Germinal center (tissue), 1 donor: Measurements from ENCODE around the gene PHACTR2.
A peak's percentile ranks its signal among the peaks of the same experiment; 100 is the strongest.
"Not testable (repeated sequence)": the region's sequence is repeated elsewhere in the genome, so short reads cannot be mapped to it uniquely, and the experiment has no call there.

Source experiments
- DNase-seq: peaks from one replicate; pipeline ENCODE4 v3.0.0; 2012; ENCODE audit warnings: mixed read lengths, low spot score

Gene PHACTR2

GRCh38 chr6:143677891-143678791, at the start of gene PHACTR2:
Gene PHACTR2 (plus strand): TSS chr6:143677965. CDS start chr6:143678164, 199 bp downstream.
- DNase-seq: peak; percentile 23

- no peak for DNase-seq
Measured at GRCh38 chr6:143629104-143630080, 48.4 kb upstream of the PHACTR2 start.

- not testable (repeated sequence) for DNase-seq
Measured at GRCh38 chr6:143631196-143631595, 46.6 kb upstream of the PHACTR2 start.

DNA sequence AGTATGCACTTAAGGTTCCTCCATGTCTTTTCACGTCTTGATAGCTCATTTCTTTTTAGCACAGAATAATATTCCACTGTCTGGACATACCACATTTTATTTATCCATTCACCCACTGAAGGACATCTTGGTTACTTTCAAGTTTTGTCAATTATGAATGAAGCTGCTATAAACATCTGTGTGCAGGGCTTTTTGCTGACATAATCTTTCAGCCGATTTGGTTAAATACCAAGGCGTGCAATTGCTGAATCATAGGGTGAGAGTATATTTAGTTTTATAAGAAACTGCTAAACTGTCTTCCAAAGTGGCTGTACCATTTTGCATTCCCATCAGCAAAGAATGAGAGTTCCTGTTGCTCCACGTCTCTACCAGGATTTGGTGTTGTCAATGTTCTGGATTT, 44.9 kb upstream of the PHACTR2 start:
- DNase-seq: no peak

DNA sequence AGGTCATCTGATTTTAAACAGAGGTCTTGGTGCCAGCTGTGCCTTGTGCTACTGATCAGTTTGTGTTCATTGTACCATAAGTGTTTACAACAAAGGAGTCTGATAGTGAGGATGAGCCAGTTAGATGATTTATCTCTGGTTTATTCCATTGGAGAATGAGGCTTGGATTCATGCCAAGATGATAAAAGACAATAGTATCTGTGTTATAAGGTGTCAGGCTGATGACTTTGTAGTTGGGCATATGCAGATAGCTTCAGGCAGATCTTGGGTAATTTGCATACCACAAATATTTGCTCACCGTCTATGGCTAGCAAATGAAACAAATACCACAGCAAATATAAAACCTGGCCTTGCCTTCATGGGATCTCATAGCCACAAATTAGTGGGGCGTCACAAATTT, 43.3 kb upstream of the PHACTR2 start:
- no peak for DNase-seq

GRCh38 chr6:143637691-143638090, 40.1 kb upstream of the PHACTR2 start:
- no peak for DNase-seq

- DNase-seq: no peak
Measured at GRCh38 chr6:143642403-143642802, 35.4 kb upstream of the PHACTR2 start.

DNA sequence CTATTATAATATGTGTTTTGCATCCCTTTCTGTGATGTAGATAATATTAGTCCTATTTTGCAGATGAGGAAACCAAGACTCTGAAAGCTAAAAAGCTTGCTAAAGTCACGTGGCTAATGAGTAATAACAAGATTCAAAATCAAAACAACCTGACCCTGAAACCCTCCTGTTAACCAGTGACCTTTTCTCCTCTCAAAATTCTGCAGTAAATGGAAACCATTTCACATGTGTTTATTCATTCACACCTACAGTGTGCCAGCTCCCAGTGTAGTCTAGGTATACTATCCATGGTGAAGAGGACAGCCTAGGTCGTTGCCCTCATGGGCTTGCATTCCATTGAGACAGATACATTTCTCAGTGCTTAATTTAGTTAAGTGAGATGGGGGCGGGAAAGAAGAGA, 30.6 kb upstream of the PHACTR2 start:
- DNase-seq: no peak

DNA sequence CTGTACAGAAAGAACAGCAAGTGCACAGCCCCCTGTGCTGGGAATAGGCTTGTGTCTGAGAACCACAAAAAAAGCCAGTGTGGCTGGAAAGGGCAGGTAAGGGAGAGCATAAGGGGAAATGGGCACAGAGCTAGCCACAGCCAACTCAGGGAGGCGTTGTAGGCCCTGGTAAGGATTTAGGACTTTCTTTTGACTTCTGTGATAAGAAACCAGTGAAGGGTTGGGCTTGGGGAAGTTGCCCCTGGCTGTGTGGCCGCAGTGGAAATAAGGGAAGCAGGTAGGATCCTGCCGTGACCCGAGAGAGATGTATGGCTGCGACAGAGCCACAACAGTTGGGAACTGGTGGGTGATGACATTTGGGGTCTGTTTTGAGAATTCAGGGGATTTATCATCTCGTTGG, 30.0 kb upstream of the PHACTR2 start:
- no peak for DNase-seq

GRCh38 chr6:143649319-143649718, 28.4 kb upstream of the PHACTR2 start:
- DNase-seq: not testable (repeated sequence)

DNA sequence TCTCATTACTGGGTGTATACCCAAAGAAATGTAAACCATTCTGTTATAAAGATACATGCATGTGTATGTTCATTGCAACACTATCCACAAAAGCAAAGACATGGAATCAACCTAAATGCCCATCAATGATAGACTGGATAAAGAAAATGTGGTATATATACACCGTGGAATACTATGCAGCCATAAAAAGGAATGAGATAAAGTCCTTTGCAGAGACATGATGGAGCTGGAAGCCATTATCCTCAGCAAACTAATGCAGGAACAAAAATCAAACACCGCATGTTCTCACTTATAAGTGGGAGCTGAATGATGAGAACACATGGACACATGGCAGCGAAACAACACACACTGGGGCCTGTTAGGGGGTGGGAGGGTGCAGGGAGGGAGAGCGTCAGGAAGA, 26.4 kb upstream of the PHACTR2 start:
- not testable (repeated sequence) for DNase-seq

DNA sequence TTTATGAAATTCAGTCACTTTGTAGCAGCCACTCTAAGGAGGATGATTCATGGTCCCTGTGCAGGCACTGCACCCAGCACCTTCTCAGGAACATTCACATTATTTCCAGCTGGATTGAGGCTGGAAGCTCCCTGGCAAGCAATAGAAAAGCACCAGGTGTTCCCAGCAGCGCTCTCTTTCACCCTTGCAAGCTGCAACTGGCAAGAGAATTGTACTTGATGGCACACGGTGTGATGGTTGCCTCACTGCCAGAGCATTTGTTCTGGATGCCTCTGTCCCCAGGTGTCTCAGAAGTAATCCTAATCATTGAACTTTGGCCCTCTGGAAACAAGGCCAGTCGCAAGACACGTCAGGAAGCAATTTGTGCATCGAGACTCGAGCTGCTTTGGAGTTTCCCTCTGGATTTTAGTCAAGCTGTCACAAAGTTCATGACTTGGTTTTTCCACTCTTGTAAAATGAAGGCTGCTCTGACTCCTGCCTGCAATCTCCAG, 24.9 kb upstream of the PHACTR2 start:
- no peak for DNase-seq

DNA sequence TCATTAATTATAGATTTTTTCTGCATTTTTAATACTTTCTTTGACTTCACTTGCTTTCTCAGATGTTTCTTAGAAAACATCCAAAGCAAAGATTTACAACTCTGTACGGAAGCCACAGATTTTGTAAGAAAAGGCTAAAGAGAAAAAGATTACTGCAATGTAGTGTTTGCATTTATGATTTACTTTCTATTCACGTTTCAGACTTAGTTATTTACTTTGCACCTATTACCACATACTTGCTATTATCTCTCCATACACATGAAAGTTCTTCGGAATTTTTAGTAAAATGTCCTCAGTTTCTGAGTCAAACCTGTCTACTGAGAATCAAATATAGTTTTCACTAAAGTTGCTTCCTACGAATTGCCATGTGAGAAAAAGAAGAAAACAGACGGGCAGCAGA, 22.2 kb upstream of the PHACTR2 start:
- no peak for DNase-seq

- no peak for DNase-seq
Measured at GRCh38 chr6:143656026-143656425, 21.7 kb upstream of the PHACTR2 start.

GRCh38 chr6:143657809-143658208, 20.0 kb upstream of the PHACTR2 start:
- DNase-seq: no peak

- DNase-seq: not testable (repeated sequence)
Measured at GRCh38 chr6:143660170-143660569, 17.6 kb upstream of the PHACTR2 start.

DNA sequence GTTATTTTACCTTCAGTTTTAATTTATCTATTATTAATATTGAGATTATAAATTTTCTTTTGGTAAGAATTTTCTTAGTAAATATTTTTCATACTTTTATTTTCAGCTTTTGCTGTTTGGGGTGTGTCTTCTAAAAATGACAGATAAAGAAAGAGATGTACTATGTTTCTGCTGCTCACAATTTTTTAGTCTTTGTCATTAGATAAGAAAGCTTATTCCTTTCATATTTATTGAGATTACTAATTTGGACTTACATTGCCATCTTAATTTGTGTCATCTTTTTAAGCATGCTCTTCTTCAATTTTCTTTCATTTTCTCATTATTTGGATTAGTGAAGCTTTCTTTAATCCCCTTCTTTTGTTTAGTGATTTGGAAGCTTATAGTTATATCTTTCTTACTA, 13.6 kb upstream of the PHACTR2 start:
- DNase-seq: no peak

DNA sequence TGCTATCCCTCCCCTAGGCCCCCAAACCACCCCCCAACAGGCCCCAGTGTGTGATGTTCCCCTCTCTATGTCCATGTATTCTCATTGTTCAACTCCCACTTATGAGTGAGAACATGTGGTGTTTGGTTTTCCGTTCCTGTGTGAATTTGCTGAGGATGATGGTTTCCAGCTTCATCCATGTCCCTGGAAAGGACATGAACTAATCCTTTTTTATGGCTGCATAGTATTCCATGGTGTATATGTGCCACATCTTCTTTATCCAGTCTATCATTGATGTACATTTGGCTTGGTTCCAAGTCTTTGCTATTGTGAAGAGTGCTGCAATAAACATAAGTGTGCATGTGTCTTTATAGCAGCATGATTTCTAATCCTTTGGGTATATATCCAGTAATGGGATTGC, 11.8 kb upstream of the PHACTR2 start:
- not testable (repeated sequence) for DNase-seq

DNA sequence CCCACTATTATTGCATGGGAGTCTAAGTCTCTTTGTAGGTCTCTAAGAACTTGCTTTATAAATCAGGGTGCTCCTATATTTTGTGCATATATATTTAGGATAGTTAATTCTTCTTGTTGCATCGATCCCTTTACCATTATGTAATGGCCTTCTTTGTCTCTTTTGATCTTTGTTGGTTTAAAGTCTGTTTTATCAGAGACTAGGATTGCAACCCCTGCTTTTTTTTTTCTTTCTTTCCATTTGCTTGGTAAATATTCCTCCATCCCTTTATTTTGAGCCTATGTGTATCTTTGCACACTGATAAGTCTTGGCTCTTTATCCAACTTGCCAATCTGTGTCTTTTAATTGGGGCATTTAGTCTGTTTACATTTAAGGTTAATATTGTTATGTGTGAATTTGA, 8.3 kb upstream of the PHACTR2 start:
- DNase-seq: not testable (repeated sequence)

DNA sequence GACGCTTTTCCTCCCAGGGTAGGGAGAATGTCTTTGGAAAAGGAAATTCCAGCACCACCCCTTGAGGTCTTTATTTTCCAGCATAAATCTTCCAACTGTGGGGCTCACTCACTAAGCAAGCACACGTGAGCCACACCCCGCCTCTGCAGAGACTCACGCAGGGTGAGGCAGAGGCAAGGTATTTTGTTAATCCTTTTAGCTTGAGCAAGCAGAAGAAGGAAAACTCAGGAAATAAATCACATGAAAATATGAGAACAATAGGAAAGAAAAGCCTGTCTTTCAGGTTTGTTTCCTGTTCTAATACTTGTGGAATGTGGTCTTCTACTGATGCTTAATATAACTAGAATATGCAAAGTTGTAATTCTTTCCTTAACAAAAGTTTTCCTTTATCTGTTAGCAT, 4.1 kb upstream of the PHACTR2 start:
- DNase-seq: no peak

DNA sequence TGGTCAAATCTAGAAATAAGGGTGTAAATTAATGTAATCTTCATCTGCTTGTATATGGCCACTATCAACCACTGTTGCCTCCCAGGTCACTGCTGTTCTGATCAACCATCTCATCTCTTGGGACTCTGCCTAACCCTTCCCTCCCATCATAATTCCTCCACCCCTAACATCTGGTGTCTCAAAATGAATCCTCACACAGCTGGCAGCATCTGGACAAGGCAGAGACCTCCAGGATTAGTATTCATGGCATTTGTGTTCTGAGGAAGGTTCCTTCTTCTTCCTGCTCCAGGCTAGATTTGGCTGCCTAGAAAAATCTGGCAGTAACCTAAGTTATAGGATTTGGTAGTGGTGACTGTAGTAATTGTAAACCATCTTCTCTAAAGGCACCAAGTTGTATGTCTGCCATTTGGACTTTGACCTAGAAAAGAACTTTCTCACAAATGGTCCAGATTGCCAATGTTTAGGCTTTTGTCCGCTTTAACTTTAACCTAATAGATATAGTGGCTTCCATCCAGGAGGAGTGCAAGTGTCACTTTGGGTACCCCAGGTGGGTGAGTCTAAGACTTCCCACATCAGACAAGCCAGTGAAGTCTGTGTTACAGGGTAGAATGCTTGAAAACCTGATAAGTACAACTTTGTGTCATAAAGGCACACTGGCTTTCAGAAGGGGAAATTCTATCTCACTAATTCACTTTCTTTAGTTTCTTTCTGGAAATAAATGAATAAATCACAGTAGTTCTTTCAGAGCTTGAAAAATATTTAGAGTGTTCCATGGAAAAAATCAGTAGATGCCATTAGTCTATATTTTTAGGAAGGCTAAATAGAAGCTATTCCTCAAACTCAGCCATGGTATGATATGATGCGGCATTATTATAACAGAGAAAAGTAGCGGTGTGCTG, 3.0 kb upstream of the PHACTR2 start:
- DNase-seq: no peak
